Activated naive CD8-positive, alpha-beta T cell (primary cell): ENCODE results near the gene GRIA3.
"Not testable (repeated sequence)": the region's sequence is repeated elsewhere in the genome, so short reads cannot be mapped to it uniquely, and the experiment has no call there.

Source experiments
- H3K27ac Mint-ChIP-seq: one replicate; pipeline ENCODE4 v1.8.0; 2021; ENCODE audit warnings: mixed read lengths
- H3K27me3 Mint-ChIP-seq: one replicate; pipeline ENCODE4 v1.8.0; 2021; ENCODE audit warnings: mixed read lengths
- H3K36me3 Mint-ChIP-seq: one replicate; pipeline ENCODE4 v1.8.0; 2021; ENCODE audit warnings: mixed read lengths
- H3K4me1 Mint-ChIP-seq: one replicate; pipeline ENCODE4 v1.8.0; 2021; ENCODE audit warnings: low read depth, mixed read lengths
- H3K4me3 Mint-ChIP-seq: one replicate; pipeline ENCODE4 v1.8.0; 2021; ENCODE audit warnings: mild to moderate bottlenecking, mixed read lengths
- H3K9me3 Mint-ChIP-seq: one replicate; pipeline ENCODE4 v1.8.0; 2021; ENCODE audit warnings: low read depth, mixed read lengths

GRIA3 gene

DNA sequence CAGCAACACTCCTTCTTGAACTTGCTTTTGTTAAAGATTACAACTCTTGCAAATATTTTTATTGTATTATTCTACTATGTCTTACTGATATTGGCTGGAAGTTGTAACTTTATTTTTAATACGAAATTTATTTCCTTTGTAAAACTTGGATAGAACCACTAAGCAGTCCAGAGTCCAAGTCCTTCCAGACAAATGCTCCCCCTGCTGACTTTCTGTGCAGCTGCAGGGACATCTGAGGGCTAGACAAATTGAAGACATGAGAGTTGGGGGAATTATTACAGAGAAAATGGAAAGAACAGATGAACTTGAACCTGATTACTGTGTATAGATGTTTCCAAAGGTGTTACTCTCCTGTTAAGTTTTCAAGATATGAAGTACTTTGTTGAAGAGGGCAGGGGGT, 238.8 kb downstream of the GRIA3 start:
- H3K4me1 Mint-ChIP-seq = no peaks in the 10 kb centered on the region

GRCh38 chrX:123424546-123424945, 240.5 kb downstream of the GRIA3 start:
- Mint-ChIP-seq H3K27ac (no peak overlapping the region), H3K9me3 (no peaks in the 10 kb centered on the region), H3K27me3 (peaks cover 1% of the 10 kb centered on the region), H3K4me1 (no peaks in the 10 kb centered on the region), H3K4me3 (no peak overlapping the region), H3K36me3 (no peaks in the 10 kb centered on the region)

More for the DNA sequence above, 238.8 kb downstream of the GRIA3 start:
- Mint-ChIP-seq H3K9me3 (no peaks in the 10 kb centered on the region), H3K27me3 (no peaks in the 10 kb centered on the region), H3K4me3 (no peak overlapping the region), H3K27ac (no peak overlapping the region), H3K36me3 (no peaks in the 10 kb centered on the region)

DNA sequence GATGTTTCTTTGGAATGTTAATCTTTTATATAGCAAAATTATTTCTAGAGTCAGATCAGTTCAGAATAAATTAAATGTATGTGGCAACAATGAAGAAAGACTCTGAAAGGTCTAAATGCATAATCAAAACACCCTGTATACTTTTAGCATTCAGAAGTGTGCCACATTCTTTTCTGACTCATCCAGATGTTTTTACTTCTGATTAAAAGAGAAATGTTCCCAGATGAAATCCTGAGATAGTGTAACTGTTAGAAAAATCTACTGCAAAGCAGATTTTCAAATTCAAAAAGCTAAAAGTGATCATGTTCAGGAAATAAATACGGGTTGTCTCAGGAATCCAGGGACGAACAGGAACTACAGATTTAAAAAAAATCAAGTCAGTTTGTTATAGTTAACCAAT, 241.4 kb downstream of the GRIA3 start:
- no peaks in the 10 kb centered on the region for H3K9me3 Mint-ChIP-seq
- no peak overlapping the region for H3K27ac Mint-ChIP-seq
- no peak overlapping the region for H3K4me3 Mint-ChIP-seq
- peaks cover 1% of the 10 kb centered on the region for H3K27me3 Mint-ChIP-seq
- no peaks in the 10 kb centered on the region for H3K36me3 Mint-ChIP-seq
- H3K4me1 Mint-ChIP-seq = no peaks in the 10 kb centered on the region

- Mint-ChIP-seq H3K4me3 (no peak overlapping the region), H3K36me3 (no peaks in the 10 kb centered on the region), H3K4me1 (no peaks in the 10 kb centered on the region), H3K9me3 (no peaks in the 10 kb centered on the region), H3K27ac (no peak overlapping the region), H3K27me3 (peaks cover 1% of the 10 kb centered on the region)
Measured at GRCh38 chrX:123425904-123426303, 241.8 kb downstream of the GRIA3 start.

DNA sequence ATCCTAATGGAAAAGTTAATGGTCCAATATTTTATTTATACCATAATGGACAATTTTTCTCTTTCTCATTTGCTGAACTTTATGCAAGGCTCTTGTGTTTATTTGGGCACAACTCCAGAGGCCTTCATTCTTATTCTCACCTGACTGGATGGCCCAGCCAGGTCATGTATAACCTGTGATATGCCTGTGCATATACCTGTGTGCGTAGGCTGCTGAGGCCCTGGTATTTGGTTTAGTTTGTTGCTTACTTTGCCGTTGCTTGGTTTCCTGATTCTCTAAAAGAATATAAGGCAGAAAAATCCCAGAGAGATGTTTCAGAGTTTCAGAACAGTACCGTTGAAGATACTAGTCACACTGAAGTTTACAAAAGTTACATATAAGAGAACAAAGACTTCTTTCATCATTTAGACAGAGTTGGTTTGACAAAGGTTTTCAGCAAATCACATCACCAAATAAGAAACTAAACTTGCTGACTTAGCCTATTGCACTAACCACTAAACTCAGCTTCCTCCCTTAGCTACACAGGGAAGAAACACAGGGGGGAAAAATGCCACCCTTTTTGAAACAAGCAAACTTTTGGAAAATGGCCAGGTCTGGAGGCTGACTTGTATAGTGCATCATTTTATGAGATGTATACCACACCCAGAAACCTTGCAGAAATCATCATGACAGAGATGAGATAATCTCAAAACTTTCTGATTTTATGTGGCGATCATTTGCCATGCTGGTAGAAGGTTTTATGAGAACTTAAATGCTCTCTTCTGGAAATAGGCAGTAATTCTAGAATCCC, 248.5 kb downstream of the GRIA3 start:
- H3K4me3 Mint-ChIP-seq = no peak overlapping the region

DNA sequence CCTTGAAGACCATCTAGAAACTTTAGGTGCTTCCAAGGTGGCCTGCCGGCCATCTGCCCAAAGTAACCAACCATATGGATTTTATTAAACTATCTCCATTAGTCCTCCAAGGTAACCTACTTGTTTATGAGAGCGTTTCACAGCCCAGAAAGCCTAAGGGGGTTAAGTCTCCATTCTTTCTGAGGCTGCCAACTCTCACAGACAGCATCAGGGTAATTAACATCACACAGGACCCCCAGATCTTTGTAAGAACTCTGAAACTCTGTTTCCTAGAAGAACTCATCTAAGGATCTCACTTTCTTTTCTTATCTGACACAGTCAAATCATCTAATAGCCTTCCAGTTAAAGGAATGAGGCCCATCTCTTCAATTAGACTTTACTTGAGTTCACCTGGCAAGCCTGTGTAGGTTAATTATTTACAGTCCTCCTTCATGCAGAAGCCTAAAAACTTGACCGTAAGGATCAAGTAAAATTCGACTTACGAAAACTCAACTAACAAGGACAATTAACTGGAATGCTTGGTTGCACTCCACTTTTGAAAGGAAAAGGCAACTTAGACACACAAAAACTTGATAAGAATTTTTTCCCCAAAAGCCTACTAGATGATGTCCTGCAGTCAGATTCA, 252.5 kb downstream of the GRIA3 start:
- H3K36me3 Mint-ChIP-seq = no peaks in the 10 kb centered on the region
- H3K9me3 Mint-ChIP-seq = no peaks in the 10 kb centered on the region
- H3K4me3 Mint-ChIP-seq = no peak overlapping the region

More for the DNA sequence above, 248.5 kb downstream of the GRIA3 start:
- H3K4me1 Mint-ChIP-seq = no peaks in the 10 kb centered on the region
- H3K9me3 Mint-ChIP-seq = no peaks in the 10 kb centered on the region
- no peak overlapping the region for H3K27ac Mint-ChIP-seq
- H3K36me3 Mint-ChIP-seq = no peaks in the 10 kb centered on the region
- H3K27me3 Mint-ChIP-seq = peaks cover 1% of the 10 kb centered on the region

GRCh38 chrX:123439926-123440325, 255.8 kb downstream of the GRIA3 start:
- not testable (repeated sequence) for H3K4me3 Mint-ChIP-seq, H3K4me1 Mint-ChIP-seq, H3K27me3 Mint-ChIP-seq, H3K9me3 Mint-ChIP-seq, H3K27ac Mint-ChIP-seq, H3K36me3 Mint-ChIP-seq

More for the DNA sequence above, 252.5 kb downstream of the GRIA3 start:
- no peaks in the 10 kb centered on the region for H3K4me1 Mint-ChIP-seq
- no peak overlapping the region for H3K27ac Mint-ChIP-seq
- no peaks in the 10 kb centered on the region for H3K27me3 Mint-ChIP-seq

DNA sequence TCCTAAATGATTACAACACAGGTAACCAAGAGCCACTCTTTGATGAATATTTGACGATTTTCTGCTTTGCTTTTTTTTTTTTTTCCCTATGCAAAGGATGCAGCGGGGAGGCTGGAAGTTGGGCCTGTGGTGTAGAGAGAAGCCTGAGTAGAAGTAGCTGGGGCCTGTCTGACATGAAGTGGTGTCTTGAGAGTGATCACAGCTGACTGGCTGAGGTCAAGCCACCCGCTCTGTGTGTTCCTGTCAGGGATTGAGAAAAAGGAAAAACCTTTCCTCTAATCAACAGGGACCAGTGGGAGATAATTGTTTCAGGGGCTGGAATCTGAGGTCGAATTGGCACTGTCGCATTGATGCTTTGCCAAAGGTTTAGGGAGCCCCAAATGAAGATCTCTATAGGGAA, 258.7 kb downstream of the GRIA3 start:
- Mint-ChIP-seq H3K9me3 (no peaks in the 10 kb centered on the region), H3K27ac (no peak overlapping the region), H3K36me3 (no peaks in the 10 kb centered on the region), H3K27me3 (peaks cover 1% of the 10 kb centered on the region), H3K4me1 (no peaks in the 10 kb centered on the region), H3K4me3 (no peak overlapping the region)

GRCh38 chrX:123447506-123447905, 263.4 kb downstream of the GRIA3 start:
- no peaks in the 10 kb centered on the region for H3K4me1 Mint-ChIP-seq
- peaks cover 1% of the 10 kb centered on the region for H3K27me3 Mint-ChIP-seq
- no peak overlapping the region for H3K4me3 Mint-ChIP-seq
- no peaks in the 10 kb centered on the region for H3K9me3 Mint-ChIP-seq
- no peaks in the 10 kb centered on the region for H3K36me3 Mint-ChIP-seq
- H3K27ac Mint-ChIP-seq = no peak overlapping the region

- H3K27ac Mint-ChIP-seq = no peak overlapping the region
- no peak overlapping the region for H3K4me3 Mint-ChIP-seq
- H3K36me3 Mint-ChIP-seq = no peaks in the 10 kb centered on the region
- peaks cover 1% of the 10 kb centered on the region for H3K27me3 Mint-ChIP-seq
- H3K9me3 Mint-ChIP-seq = no peaks in the 10 kb centered on the region
- H3K4me1 Mint-ChIP-seq = no peaks in the 10 kb centered on the region
Measured at GRCh38 chrX:123449335-123449734, 265.3 kb downstream of the GRIA3 start.

- H3K27ac Mint-ChIP-seq = no peak overlapping the region
- no peaks in the 10 kb centered on the region for H3K27me3 Mint-ChIP-seq
- H3K4me3 Mint-ChIP-seq = no peak overlapping the region
- no peaks in the 10 kb centered on the region for H3K4me1 Mint-ChIP-seq
- no peaks in the 10 kb centered on the region for H3K9me3 Mint-ChIP-seq
- H3K36me3 Mint-ChIP-seq = no peaks in the 10 kb centered on the region
Measured at GRCh38 chrX:123450222-123450621, 266.1 kb downstream of the GRIA3 start.

DNA sequence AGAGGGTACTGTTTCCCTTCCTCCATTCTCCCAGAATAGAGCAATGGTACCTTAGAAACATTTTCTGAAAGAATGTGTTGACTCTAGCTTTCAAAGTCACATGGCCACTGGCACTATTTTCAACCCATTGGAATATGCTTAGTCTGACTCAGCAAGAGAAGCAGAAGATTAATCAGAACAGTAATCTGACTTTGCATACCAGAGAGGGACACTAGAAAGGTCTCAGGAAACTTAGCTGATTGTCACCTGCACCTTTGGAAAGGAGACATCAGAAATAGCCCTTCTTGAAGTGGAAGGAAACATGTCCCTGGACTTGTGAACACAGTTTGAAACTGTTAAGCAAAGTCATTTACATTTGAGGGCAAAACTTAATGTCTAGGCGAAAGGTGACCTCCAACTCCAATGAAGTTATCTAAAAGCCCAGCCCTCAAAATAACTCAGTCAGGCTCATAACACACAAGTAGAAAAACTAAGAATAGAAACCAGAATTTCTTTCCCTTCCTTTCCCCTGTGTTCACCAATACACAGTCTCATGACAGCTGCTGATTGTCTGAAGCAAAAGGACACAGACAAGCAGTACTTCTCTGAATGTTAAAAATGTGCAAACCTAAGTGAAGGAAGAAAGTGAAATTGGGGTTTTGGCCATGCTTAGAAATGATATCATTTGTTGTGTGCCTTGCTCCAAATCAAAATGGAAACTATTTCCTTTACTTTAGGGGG, 270.8 kb downstream of the GRIA3 start:
- no peaks in the 10 kb centered on the region for H3K4me1 Mint-ChIP-seq

GRCh38 chrX:123455693-123456092, 271.6 kb downstream of the GRIA3 start:
- H3K9me3 Mint-ChIP-seq = no peaks in the 10 kb centered on the region
- H3K36me3 Mint-ChIP-seq = no peaks in the 10 kb centered on the region
- H3K4me1 Mint-ChIP-seq = no peaks in the 10 kb centered on the region
- H3K4me3 Mint-ChIP-seq = no peak overlapping the region
- H3K27ac Mint-ChIP-seq = no peak overlapping the region
- no peaks in the 10 kb centered on the region for H3K27me3 Mint-ChIP-seq

More for the DNA sequence above, 270.8 kb downstream of the GRIA3 start:
- Mint-ChIP-seq H3K27ac (no peak overlapping the region), H3K9me3 (no peaks in the 10 kb centered on the region), H3K27me3 (no peaks in the 10 kb centered on the region), H3K4me3 (no peak overlapping the region), H3K36me3 (no peaks in the 10 kb centered on the region)

GRCh38 chrX:123464709-123465108, 280.6 kb downstream of the GRIA3 start:
- no peaks in the 10 kb centered on the region for H3K4me1 Mint-ChIP-seq
- no peaks in the 10 kb centered on the region for H3K9me3 Mint-ChIP-seq
- H3K27me3 Mint-ChIP-seq = no peaks in the 10 kb centered on the region
- no peak overlapping the region for H3K4me3 Mint-ChIP-seq
- no peak overlapping the region for H3K27ac Mint-ChIP-seq
- H3K36me3 Mint-ChIP-seq = no peaks in the 10 kb centered on the region

GRCh38 chrX:123468481-123468880, 284.4 kb downstream of the GRIA3 start:
- Mint-ChIP-seq H3K9me3 (no peaks in the 10 kb centered on the region), H3K4me1 (no peaks in the 10 kb centered on the region), H3K36me3 (no peaks in the 10 kb centered on the region), H3K27ac (no peak overlapping the region), H3K4me3 (no peak overlapping the region), H3K27me3 (no peaks in the 10 kb centered on the region)
